GM12878 (cell line): Measurements from ENCODE around the gene IL21. TPM values are rescaled to one million over a fixed set of nuclear protein-coding genes. Genes with fewer than 3 reads are reported as not detected.

ENCODE experiments used
- ATAC-seq: fragments of 200-7000 bp; cut with Tn5 transposase; 3 replicates; pipeline ENCODE4 v1.9.1; 2020; ENCODE audit warnings: mild to moderate bottlenecking, moderate library complexity
- BruUV-seq: library from RNA; stranded (reverse); fragments of 400-500 nt; replicated peaks from 2 replicates; lab custom pipeline; 2021; lab: Mats Ljungman, UMichigan
- CTCF ChIA-PET: fragments of 300-600 bp; sonication (Branson Sonifier 250); formaldehyde crosslinking; extraction: SDS; loops from one replicate; lab custom pipeline; 2021; ENCODE audit warnings: inconsistent platforms; lab: Yijun Ruan, JAX
- POLR2A ChIA-PET: fragments of 350-600 bp; formaldehyde crosslinking; extraction: SDS; loops from one replicate; lab custom pipeline; 2021; ENCODE audit warnings: inconsistent platforms; lab: Charles Lee
- RAD21 ChIA-PET: fragments of 300-600 bp; sonication (Branson Sonifier 250); formaldehyde crosslinking; loops from one replicate; lab custom pipeline; 2023; ENCODE audit warnings: antibody characterized with exemption; ENCODE audit not compliant: unreplicated experiment; lab: Charles Lee
- SMC1A ChIA-PET: fragments of 300-600 bp; sonication (Branson Sonifier 250); formaldehyde crosslinking; loops from one replicate; lab custom pipeline; 2023; ENCODE audit not compliant: unreplicated experiment, uncharacterized antibody; lab: Charles Lee
- DNase-seq: peaks from one replicate; pipeline ENCODE4 v3.0.0-alpha.2; 2011; ENCODE audit warnings: low read depth, low spot score
- FAIRE-seq: peaks from 3 replicates; lab custom pipeline; 2011; peaks lifted over from hg19 to GRCh38; lab: Jason Lieb, UNC
- H2AFZ ChIP-seq: 2 replicates; pipeline ENCODE4 v1.6.0; 2011; ENCODE audit warnings: low read depth, low read length, control low read depth; ENCODE audit not compliant: control insufficient read depth
- H3K27ac ChIP-seq: 2 replicates; pipeline ENCODE4 v1.5.1; 2011; ENCODE audit warnings: control low read depth; ENCODE audit not compliant: control insufficient read depth, insufficient read depth
- H3K27me3 ChIP-seq, 2 experiments: replicated peaks in 1 of 2; 2 replicates each; pipeline versions ENCODE4 v1.6.0 to v1.6.1; 2011; ENCODE audit warnings: low read length in 1 of 2; ENCODE audit not compliant: control insufficient read depth in 2 of 2, insufficient read depth in 2 of 2
- H3K36me3 ChIP-seq, 2 experiments: 2 replicates each; pipeline ENCODE4 v1.5.1; 2011; ENCODE audit warnings: low read length in 1 of 2; ENCODE audit not compliant: control insufficient read depth in 2 of 2, insufficient read depth in 2 of 2
- H3K4me1 ChIP-seq: 2 replicates; pipeline ENCODE4 v1.6.1; 2011; ENCODE audit warnings: mild to moderate bottlenecking, low read length, moderate library complexity, mixed read lengths; ENCODE audit not compliant: control insufficient read depth, insufficient read depth
- H3K4me2 ChIP-seq: 2 replicates; pipeline ENCODE4 v1.6.0; 2011; ENCODE audit warnings: control low read depth; ENCODE audit not compliant: control insufficient read depth, insufficient read depth
- H3K4me3 ChIP-seq: fragments of 200-600 bp; sonication (generic); 2 replicates; pipeline ENCODE4 v1.5.1; 2016
- H3K79me2 ChIP-seq: 2 replicates; pipeline ENCODE4 v1.6.0; 2011; ENCODE audit warnings: low read length; ENCODE audit not compliant: control insufficient read depth, insufficient read depth
- H3K9ac ChIP-seq: 2 replicates; pipeline ENCODE4 v1.8.0; 2011; ENCODE audit warnings: low read length, control low read depth, mixed read lengths; ENCODE audit not compliant: control insufficient read depth, insufficient read depth
- H3K9me3 ChIP-seq: replicated peaks from 3 replicates; pipeline ENCODE4 v1.5.1; 2011; ENCODE audit warnings: mild to moderate bottlenecking, low read length; ENCODE audit not compliant: control insufficient read depth, insufficient read depth
- H4K20me1 ChIP-seq: 2 replicates; pipeline ENCODE4 v1.6.0; 2011; ENCODE audit not compliant: control insufficient read depth, insufficient read depth
- ASH2L ChIP-seq: fragments of 300-600, 200-600 bp; sonication (generic); IDR thresholded peaks from 2 replicates; pipeline ENCODE4 v1.6.1; 2017; ENCODE audit warnings: low read depth, mild to moderate bottlenecking, borderline replicate concordance
- ATF7 ChIP-seq: fragments of 450-650 bp; IDR thresholded peaks from 2 replicates; pipeline ENCODE4 v1.6.1; 2016; ENCODE audit warnings: low read depth, mild to moderate bottlenecking
- CHD1 ChIP-seq: IDR thresholded peaks from 2 replicates; pipeline ENCODE4 v1.6.1; 2012; ENCODE audit warnings: low read depth, low read length, improper control_type of control experiment
- CTCF ChIP-seq, 3 experiments: IDR thresholded peaks in 2 of 3; conservative IDR thresholded peaks in 1 of 3; 2 replicates each; pipeline ENCODE4 v1.5.1; 2011; ENCODE audit warnings: low read depth in 3 of 3, low read length in 3 of 3, mild to moderate bottlenecking in 3 of 3, control low read depth in 2 of 3, moderate library complexity in 2 of 3, inconsistent platforms in 1 of 3, mixed read lengths in 1 of 3; ENCODE audit not compliant: control insufficient read depth in 2 of 3, insufficient read depth in 1 of 3; ENCODE audit errors: extremely low read depth in 1 of 3
- HCFC1 ChIP-seq: fragments of 150-350 bp; IDR thresholded peaks from 2 replicates; pipeline ENCODE4 v1.6.1; 2014; ENCODE audit warnings: low read length
- MEF2A ChIP-seq: IDR thresholded peaks from 2 replicates; pipeline ENCODE4 v1.6.1; 2011; ENCODE audit warnings: low read depth, mild to moderate bottlenecking, low read length, moderate library complexity; ENCODE audit not compliant: insufficient read depth
- NR2F1 ChIP-seq: fragments of 450-650 bp; conservative IDR thresholded peaks from 2 replicates; pipeline ENCODE4 v1.6.1; 2017; ENCODE audit warnings: mild to moderate bottlenecking
- PBX3 ChIP-seq: IDR thresholded peaks from 2 replicates; pipeline ENCODE4 v1.6.1; 2011; ENCODE audit warnings: mild to moderate bottlenecking, low read depth, low read length, moderate library complexity; ENCODE audit not compliant: insufficient replicate concordance
- PKNOX1 ChIP-seq: fragments of 450-650 bp; IDR thresholded peaks from 2 replicates; pipeline ENCODE4 v1.6.1; 2016; ENCODE audit warnings: mild to moderate bottlenecking
- POLR2AphosphoS2 ChIP-seq: IDR thresholded peaks from 2 replicates; pipeline ENCODE4 v1.6.1; 2011; ENCODE audit warnings: low read depth, mild to moderate bottlenecking, low read length, improper control_type of control experiment, moderate library complexity
- RBBP5 ChIP-seq: fragments of 200-600 bp; sonication (generic); conservative IDR thresholded peaks from 2 replicates; pipeline ENCODE4 v1.6.1; 2016
- RCOR1 ChIP-seq: conservative IDR thresholded peaks from 2 replicates; pipeline ENCODE4 v1.6.1; 2012; ENCODE audit warnings: low read depth, low read length, improper control_type of control experiment
- WRNIP1 ChIP-seq: IDR thresholded peaks from 2 replicates; pipeline ENCODE4 v1.6.1; 2011; ENCODE audit warnings: low read depth, low read length, improper control_type of control experiment, borderline replicate concordance
- YY1 ChIP-seq: IDR thresholded peaks from 2 replicates; pipeline ENCODE4 v1.6.1; 2011; ENCODE audit warnings: low read depth, mild to moderate bottlenecking, low read length
- ZNF207 ChIP-seq: fragments of 450-650 bp; IDR thresholded peaks from 2 replicates; pipeline ENCODE4 v1.6.1; 2014; ENCODE audit warnings: antibody characterized with exemption, mild to moderate bottlenecking, borderline replicate concordance
- WGBS: methylation state at CpG from one replicate; pipeline ENCODE4 v1.1.6; 2016; ENCODE audit warnings: low lambda C conversion rate; ENCODE audit not compliant: insufficient replicate concordance, insufficient coverage; ENCODE audit errors: missing lambda C conversion rate; 5-methylcytosine and 5-hydroxymethylcytosine counted together
- in situ Hi-C: fragments of 300-500 bp; cut with MboI; formaldehyde crosslinking; loops from 9 replicates; pipeline ENCODE4 v1.14.3; 2018; ENCODE audit warnings: mixed read lengths
- intact Hi-C: fragments of 100-400 bp; cut with micrococcal nuclease; formaldehyde crosslinking; loops from one replicate; pipeline ENCODE4 v1.14.2; 2022; ENCODE audit not compliant: unreplicated experiment
- polyA plus RNA-seq, 11 experiments: library from polyadenylated mRNA; depleted of rRNA in 4 of 11; unstranded in 6 of 11; stranded (reverse) in 5 of 11; fragments of >200 nt; fragmentation: Nextera tagmentation in 4 of 11; fragmentation: Illumina TruSeq in 1 of 11; extraction: Ambion mirVana in 4 of 11; extraction: Trizol in 1 of 11; gene quantifications; 1 replicate in 1 of 11; 2 replicates in 10 of 11; pipeline versions ENCODE4 v1.2.1 to v1.2.3, GENCODE V29; 2011 to 2016; ENCODE audit warnings: inconsistent platforms in 2 of 11, missing spikeins in 2 of 11, low read depth in 1 of 11
- total RNA-seq, 4 experiments: library from RNA; depleted of rRNA in 3 of 4; stranded (reverse); fragments of >200 nt in 3 of 4; fragmentation: Illumina TruSeq in 1 of 4; extraction: Trizol in 1 of 4; gene quantifications; 2 replicates each; pipeline versions ENCODE4 v1.2.1 to v1.2.3, GENCODE V29; 2013 to 2021
- TF ChIP-seq, protein P1 (sequence below): fragments of 150-350 bp; IDR thresholded peaks from 2 replicates; pipeline ENCODE4 v1.6.1; 2016; ENCODE audit warnings: low read depth, low read length

Gene IL21
- total and polyA plus RNA-seq, 10 of the 15 experiments (the other 5 are each of a cell fraction or from before 2014, with no cell fraction given), result not detected

GRCh38 chr4:122643257-122643656 is 22.4 kb upstream of the IL21 start (continued):
- TF ChIP-seq, protein P1, sequence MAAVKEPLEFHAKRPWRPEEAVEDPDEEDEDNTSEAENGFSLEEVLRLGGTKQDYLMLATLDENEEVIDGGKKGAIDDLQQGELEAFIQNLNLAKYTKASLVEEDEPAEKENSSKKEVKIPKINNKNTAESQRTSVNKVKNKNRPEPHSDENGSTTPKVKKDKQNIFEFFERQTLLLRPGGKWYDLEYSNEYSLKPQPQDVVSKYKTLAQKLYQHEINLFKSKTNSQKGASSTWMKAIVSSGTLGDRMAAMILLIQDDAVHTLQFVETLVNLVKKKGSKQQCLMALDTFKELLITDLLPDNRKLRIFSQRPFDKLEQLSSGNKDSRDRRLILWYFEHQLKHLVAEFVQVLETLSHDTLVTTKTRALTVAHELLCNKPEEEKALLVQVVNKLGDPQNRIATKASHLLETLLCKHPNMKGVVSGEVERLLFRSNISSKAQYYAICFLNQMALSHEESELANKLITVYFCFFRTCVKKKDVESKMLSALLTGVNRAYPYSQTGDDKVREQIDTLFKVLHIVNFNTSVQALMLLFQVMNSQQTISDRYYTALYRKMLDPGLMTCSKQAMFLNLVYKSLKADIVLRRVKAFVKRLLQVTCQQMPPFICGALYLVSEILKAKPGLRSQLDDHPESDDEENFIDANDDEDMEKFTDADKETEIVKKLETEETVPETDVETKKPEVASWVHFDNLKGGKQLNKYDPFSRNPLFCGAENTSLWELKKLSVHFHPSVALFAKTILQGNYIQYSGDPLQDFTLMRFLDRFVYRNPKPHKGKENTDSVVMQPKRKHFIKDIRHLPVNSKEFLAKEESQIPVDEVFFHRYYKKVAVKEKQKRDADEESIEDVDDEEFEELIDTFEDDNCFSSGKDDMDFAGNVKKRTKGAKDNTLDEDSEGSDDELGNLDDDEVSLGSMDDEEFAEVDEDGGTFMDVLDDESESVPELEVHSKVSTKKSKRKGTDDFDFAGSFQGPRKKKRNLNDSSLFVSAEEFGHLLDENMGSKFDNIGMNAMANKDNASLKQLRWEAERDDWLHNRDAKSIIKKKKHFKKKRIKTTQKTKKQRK, result no peak
- no peak for TF ChIP-seq RBBP5

DNA sequence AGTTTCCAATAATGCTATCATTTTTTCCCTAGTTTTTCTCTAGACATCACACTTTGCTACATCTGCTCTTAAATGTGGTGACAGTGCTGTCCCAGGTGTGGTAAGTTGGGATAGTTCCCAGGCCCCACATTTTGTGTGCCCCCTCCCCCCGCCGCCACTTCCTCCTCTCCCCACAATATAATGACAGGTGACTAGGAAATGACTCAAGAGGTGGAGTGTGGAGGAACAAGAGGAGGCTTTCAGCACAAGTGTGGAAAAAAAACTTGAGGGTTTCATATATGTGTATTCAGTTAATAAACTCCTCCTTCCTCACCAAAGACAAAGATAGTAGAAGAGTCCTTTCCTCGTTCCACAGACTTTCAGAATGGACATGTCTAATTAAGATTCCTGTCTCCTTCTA is 18.3 kb upstream of the IL21 start:
- RAD21 ChIA-PET, result no interaction called here
- no peaks in the 10 kb centered on the region for H4K20me1 ChIP-seq
- CTCF ChIA-PET, result interaction anchor here (0.9 to 1.4 kb wide), 3 partner anchors 9 to 36 kb away, joined by 3 to 4 read pairs (median 3); no protein-coding TSS in a partner anchor

More for the DNA sequence above, 18.3 kb upstream of the IL21 start:
- FAIRE-seq, result no peak
- no TSS peak for BruUV-seq
- H3K27me3 ChIP-seq, result peaks cover 0 to 3% of the 10 kb centered on the region in 2 experiments; a peak in 3 of 4 replicates
- ATAC-seq, result no peak
- H3K4me2 ChIP-seq, result no peak overlapping the region
- peaks cover 17% of the 10 kb centered on the region for H3K4me1 ChIP-seq
- H3K36me3 ChIP-seq, result no peaks in the 10 kb centered on the region
- H3K9me3 ChIP-seq, result no peaks in the 10 kb centered on the region
- DNase-seq, result no peak
- TF ChIP-seq ATF7, result no peak
- no peak for TF ChIP-seq WRNIP1
- TF ChIP-seq POLR2AphosphoS2, result no peak
- TF ChIP-seq MEF2A, result no peak
- no peak for TF ChIP-seq PBX3
- no peak for TF ChIP-seq YY1
- TF ChIP-seq ZNF207, result no peak
- no peak for TF ChIP-seq HCFC1
- no peak for TF ChIP-seq PKNOX1
- no peak for TF ChIP-seq CTCF (IDR thresholded peaks at IDR 0.05 in 2 of 3, conservative IDR thresholded peaks at IDR 0.05 in 1 of 3; ENCODE audit: control insufficient read depth in 2 of 3, extremely low read depth in 1 of 3, insufficient read depth in 1 of 3, low read depth in 3 of 3, low read length in 3 of 3)
- TF ChIP-seq ASH2L, result no peak
- TF ChIP-seq RCOR1, result no peak
- no peak for TF ChIP-seq CHD1
- TF ChIP-seq NR2F1, result no peak
- POLR2A ChIA-PET, result no interaction called here
- no peak overlapping the region for H2AFZ ChIP-seq
- H3K79me2 ChIP-seq, result no peaks in the 10 kb centered on the region
- in situ Hi-C loops, result no loop called here
- H3K4me3 ChIP-seq, result no peak overlapping the region
- intact Hi-C loops, result loop anchor here (10.0 kb wide), 1 partner anchor 186 kb away; the partner anchor contains the start of gene FGF2
- H3K9ac ChIP-seq, result no peak overlapping the region
- WGBS, result 41% methylated on average over 3 of the region's 3 CpGs
- SMC1A ChIA-PET, result no interaction called here
- H3K27ac ChIP-seq, result no peak overlapping the region
